Measurements from ENCODE around the gene GNAS-AS1.

- TF ChIP-seq EGR1 (IDR thresholded peaks at IDR 0.05) (no peak), EP300 (IDR thresholded peaks at IDR 0.05; ENCODE audit: borderline replicate concordance) (no peak), MAX (IDR thresholded peaks at IDR 0.05) (no peak), REST (IDR thresholded peaks at IDR 0.05; ENCODE audit: low read depth) (no peak), TAF1 (IDR thresholded peaks at IDR 0.05; ENCODE audit: low read depth) (no peak)
Measured at GRCh38 chr20:58868795-58869194, 18.1 kb upstream of the GNAS-AS1 start.
